GM19468 (cell line): Measurements from ENCODE around the gene SORBS1.
"Not testable (repeated sequence)": the region's sequence is repeated elsewhere in the genome, so short reads cannot be mapped to it uniquely, and the experiment has no call there.

Experiments
- ATAC-seq: cut with Tn5 transposase; IDR thresholded peaks from one replicate; pipeline ENCODE4 v1.9.1; 2021; ENCODE audit warnings: mild to moderate bottlenecking, moderate library complexity, moderate number of reproducible peaks; ENCODE audit not compliant: unreplicated experiment; ENCODE audit errors: extremely low read depth

SORBS1 gene

DNA sequence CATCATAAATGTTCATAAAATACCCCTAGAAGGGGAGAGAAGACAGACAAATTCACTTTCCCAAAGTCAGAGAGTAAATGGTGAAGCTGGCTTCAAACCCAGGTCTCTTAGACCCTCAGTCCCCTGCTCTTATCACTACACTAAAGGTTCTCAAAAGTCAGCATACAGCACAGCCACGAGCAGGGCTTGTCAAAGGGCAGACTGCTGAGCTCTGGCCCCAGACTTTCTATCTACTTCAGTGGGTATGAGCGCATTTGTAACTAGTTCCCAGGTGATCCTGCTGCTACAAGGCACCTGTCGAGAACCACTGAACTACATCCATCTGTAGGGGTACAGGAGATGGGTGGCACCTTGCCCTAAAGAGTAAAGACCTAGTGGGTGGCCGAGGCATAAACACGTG lies 91.5 kb downstream of the SORBS1 start:
- ATAC-seq = no peak

DNA sequence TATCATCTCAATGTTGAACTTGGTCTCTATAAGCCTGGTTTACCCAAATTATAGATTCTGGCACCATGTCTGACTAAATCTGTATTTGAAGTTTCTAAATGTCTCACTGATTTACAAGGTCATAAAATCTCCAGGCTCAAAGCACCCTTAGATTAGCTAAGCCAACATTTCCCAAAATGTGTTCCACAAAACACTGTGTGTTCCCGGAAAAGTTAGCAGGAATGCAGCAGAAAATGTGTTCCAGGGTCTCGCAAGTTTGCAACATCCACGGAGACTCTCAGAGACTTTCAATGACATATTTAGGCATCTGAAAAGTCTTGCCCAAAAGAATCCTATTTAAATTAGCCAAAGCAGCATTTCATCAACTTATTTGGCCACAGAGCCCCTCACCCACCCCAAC lies 91.9 kb downstream of the SORBS1 start:
- no peak for ATAC-seq

DNA sequence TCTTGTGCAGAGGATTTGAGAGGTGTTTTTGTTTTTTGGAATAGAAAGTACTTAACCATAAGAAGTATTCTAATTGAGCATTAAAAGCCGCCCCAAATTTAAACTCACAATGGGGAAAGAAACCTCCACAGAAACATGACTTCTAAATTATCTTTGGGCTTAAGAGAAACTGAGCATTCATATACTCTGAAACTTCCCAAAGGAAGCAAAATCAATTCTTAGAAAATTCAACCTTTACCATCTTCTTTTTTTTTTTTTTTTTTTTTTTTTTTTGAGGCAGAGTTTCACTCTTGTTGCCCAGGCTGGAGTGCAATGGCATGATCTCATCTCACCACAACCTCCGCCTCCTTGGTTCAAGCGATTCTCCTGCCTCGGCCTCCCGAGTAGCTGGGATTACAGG lies 93.5 kb downstream of the SORBS1 start:
- not testable (repeated sequence) for ATAC-seq

DNA sequence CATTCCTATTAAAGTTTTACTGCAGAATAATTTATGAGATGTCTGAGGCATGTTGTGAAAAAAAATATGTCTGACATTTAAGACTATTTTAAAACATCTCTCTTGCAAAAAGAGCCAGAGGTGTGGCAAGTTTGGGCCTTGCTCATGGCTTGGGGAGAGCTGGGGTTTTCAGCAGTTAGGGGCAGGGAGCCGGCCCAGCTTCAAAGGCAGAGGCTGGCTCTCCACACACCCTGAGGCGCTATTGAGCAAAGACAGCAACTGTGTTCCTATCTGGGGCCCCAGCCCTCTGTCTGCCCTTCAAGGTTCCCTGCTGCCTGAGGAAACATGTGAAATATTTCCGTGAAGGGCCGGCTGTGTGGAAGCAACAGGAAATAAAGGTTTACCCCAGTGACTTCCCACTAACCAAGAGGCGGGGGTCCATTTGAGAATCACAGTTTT lies 94.0 kb downstream of the SORBS1 start:
- no peak for ATAC-seq

DNA sequence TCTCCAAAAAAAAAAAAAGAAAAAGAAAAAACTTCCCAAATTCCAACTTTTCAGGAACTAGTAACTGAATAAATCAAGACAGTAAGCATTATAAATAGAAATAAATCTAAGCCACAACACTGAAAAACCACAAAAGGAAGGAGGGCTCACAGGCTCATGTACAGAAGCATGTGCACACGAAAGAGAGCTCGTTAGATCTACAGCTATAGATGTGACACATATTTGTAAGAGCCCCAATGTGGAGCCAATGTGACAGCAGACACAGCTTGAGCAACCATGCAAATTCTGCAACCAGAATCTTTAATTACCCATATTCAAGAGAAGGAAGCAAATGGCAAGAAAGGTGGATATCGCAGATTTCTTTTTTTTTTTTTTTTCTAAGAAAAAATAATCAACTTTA lies 94.7 kb downstream of the SORBS1 start:
- ATAC-seq = no peak

DNA sequence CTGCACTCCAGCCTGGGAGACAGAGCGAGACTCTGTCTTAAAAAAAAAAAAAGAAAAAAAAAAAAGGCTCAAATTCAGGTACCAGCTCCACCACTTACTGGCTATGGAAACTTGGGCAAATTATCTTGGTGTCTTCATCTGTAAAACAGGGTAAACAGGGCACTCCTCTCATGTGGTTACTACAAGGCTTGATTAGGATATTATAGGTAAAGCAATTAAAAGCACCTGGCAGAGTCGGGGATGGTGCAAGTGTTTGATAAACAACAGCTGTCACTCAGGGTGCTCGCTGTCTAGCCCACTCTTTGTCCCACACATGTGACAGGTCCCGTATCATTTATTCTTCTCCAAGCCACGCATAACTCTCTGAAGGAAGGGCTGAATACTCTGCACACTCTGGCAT lies 96.9 kb downstream of the SORBS1 start:
- no peak for ATAC-seq

DNA sequence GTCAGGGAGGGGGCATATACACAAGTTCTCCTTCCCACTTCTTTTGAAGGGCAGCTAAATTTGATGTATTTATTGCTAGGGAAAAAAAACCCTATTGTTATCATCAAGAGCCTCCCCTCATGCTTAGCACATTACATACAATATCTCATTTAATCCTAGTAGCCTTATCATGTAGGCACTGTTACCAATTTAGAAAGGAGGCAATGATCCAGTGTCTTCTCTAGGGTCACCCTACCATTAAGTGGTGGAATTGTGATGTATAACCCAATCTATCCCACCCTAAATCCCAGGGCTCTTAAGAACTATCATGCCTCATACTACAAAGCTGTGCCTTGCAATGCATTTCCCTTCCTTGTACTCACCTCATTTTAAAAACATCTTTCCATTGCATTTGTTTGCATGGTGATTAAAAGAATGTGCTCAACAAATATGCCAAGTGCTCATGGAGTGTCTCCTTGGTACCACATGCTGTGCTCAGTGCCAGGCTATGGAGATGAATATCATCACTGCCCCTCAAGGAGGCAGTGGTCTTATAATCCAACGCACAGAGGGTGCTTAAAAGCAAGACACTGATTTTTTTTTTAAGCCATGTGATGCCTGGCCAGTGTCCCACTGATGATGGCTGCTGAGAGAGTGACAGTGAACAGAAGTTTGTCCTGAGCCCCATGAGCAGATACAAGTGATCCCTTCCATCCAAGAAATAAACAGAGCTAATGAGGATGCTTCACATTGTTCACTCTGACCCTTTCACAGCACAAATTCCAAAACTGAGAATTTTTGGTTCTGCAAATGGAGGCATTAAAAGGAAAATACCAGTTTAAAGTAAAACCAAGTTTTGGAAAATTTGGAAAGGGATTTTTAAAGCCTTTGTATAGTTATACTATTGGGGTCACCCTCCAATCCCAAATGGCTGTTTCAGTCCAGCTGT lies 98.2 kb downstream of the SORBS1 start:
- ATAC-seq = no peak

DNA sequence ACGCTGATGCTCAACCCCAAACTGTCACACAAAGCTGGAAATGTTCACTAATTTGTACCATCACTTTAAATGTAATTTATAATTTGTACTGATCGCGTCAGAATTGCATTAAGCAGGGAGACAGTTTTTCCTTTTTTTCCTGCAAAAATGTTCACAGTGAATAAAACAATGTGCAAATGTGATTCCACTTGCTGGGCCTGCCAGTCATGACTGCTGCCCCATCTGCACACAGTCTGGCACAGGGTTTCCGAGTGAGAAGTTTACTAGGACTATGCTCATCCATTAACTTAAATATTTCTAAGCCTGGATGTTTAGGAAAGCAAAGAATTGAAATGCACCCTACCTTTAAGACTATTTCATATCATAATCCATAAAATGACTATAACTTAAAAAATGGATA lies 99.6 kb downstream of the SORBS1 start:
- no peak for ATAC-seq

DNA sequence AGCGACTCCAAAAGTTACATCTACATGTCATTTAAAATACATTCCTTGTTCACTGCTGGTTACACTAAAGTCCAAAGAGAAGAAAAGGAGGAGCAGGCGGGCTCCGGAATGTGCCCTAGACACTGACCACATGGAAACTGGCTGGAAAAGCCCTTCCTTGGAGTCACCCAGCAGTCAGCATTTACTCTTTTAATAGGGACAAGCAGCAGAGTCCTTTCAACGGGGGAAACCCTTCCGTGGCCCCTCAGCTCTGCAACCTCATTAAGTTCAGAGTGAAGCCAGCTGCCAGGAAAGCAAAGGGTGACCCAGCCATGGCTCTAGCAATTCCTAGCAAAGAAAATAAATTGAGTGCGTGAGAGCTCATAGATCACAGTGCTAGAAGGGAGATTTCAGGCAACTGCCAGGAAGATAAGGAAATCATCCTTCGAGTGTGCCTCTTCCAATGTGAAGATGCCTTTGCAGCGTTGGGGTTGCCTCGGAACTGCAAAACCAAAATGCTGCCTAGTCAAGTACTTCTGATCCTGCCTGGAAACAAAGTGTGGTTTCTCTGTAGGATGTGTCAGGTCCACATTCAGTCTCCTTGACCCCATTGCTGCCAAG lies 101.6 kb downstream of the SORBS1 start:
- no peak for ATAC-seq

DNA sequence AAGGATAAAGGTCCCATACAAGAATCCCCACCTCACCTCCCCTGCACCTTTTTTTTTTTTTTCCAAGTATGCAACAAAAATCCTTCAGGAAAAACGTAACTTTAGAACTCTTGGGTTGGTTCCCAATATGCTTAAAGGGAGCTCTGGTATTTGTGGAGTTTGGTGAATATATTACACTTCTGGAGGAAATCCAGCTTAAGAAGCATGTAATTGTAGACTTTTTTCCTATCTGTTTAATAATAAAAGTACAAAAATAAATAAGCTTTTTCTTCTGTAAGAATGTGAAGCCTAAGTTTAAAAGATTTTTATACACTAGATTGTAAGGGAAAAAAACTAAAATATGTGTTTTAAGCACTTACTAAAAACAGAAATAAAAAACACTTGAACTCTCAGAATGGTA lies 102.3 kb downstream of the SORBS1 start:
- no peak for ATAC-seq

DNA sequence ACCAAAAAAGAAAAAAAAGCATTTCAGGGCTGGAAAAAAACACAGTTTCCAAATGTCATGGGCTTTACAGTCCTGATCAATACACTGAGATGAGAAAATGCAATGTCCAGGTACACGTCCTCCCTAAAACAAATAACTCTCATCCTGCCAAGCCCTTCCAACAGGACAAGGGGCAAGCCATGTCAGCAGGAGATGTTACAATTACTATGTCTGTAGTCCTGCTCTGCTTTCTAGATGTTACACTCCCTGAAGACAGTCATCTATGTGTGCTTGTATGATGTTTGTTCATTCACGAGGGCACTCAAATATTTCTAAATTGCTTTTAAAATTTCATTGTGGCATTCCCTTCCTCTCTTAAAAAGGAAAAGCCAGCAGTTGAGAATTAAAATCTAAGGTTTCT lies 103.2 kb downstream of the SORBS1 start:
- no peak for ATAC-seq

DNA sequence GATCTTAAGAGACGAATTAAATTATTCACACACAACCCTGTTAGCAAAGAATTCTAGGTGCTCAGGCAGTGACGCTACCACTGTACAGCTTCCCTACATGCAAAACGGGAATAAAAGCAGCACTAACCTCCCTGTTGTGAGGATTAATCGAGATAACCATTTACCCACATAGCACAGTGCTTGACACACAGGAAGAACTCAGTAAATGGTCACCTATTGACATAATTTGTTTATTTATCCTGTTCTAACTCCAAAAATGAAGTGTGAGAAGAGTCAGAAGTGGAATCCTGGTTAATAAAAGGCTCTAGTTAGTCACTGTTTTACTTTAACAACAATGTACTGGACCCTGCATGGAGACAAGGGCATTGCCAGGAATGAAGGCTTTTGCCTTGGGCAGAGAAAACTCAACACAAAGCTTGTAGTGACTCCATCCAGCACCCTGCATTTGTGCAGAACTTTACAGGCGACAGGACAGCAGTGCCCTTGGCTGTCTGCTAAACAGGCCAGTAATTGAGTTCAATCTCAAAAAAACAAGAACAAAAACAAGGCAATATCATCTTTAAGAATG lies 103.8 kb downstream of the SORBS1 start:
- no peak for ATAC-seq

DNA sequence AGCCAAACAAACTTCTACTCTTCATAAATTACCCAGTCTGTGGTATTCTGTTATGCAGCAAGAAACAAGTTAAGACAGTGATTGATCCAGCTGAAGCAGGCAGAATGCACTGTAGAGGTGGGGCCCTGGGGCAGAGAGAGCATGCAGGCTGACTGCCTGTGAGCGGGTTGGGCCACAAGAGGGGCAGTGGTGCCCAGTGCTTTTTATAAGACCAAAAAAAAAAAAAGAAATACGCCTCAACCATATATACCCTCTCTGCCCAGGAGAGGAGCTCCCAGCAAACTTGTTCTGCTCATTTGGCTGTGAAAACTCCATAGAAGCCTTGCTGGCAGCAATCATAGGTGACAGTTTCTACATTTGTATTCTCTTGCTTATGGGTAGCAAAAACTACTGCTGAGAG lies 104.7 kb downstream of the SORBS1 start:
- no peak for ATAC-seq

DNA sequence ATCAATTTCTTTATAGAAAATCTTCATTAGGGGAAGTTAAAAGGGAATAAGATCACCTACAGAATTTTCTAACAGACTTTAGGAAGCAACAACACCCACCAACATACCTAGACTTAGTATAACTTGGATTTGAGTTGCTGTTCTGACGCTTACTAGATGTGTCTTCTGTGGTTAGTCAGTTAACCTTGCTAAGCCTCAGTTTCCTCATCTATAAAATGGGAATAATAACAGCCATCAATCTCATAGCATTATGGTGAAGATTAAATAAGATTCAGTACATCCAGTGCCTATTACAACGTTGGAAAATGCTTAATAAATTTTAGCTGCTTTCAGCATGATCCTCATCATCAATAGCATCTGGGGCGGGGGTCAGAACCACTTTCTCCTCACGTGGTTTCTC lies 106.2 kb downstream of the SORBS1 start:
- no peak for ATAC-seq

DNA sequence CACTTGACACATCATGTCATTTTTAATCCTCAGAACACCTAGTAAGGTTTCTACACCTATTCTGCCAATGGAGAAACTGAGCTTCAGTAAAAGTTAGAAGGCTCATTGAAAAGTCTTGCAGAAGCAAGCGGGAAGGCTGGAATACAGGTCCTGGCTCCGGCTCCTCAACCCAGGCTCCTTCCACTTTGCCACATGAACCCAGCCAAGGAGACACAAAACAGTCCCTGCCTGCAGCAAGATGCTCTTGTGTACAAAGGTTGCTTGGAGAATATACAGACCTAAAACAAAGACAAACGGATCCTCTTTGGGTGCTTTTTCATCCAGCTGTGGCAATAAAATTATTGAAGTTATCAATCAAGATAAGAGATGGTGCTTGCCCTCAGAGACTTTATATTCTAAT lies 106.8 kb downstream of the SORBS1 start:
- no peak for ATAC-seq

DNA sequence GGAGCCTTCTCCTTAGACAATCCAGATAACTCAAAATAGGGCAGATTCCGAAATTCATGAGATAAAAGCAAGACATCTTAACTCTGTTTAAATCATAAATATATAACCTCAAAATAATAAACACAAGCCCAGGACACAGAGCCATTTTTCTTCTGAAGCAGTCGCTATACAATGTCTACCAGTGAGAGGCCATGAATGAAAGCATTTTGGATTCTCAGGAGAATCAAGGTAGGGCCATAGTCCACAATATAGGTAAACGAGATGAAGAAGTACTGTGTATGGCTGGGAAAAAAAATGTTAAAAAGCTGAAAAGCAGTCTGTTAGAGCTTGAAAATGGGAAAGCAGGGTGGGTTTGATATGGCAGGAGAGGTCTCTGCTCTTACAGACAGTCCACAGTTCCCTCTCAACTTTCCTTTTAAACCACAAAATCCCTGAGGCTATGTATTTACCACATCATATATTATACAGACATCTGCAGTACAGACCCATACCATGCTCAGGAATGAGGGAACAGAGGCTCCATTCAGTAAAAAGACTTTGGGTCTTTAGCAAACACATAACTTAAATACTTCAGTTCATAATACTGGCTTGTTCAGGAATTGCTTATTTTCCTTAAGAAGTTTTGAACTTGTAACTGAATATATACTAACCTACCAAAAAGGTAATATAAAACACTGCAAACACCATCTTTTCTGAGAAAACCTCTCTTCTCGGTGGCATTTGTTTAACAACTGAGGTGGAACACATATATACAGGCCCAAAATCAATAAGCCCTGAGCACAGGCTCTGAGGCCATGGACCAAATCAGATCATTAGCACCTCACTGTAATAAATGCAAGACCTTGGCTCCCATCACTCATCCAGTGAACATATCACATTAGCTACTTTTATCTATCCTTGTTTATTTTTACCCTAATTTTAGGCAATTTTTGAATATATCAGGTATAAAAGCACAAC lies 109.3 kb downstream of the SORBS1 start:
- no peak for ATAC-seq

DNA sequence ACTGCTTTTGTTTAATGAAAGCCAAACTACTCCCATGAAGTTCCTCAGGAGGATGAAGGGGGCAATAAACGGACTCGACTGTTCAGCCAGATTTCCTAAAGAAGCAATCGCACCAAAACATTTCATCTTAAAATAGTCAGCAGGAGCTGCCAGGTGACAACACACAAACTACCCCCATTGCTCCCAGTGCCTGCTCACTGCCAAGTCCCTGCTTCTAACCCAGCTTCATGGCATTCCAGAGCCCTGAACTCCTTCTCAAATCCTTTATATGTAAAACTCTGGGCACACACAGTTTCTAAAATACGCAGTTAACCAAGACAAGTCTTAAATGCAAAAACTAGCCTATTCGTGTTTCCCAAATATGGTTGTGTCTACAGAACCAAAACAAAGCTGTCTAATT lies 110.0 kb downstream of the SORBS1 start:
- ATAC-seq = no peak

DNA sequence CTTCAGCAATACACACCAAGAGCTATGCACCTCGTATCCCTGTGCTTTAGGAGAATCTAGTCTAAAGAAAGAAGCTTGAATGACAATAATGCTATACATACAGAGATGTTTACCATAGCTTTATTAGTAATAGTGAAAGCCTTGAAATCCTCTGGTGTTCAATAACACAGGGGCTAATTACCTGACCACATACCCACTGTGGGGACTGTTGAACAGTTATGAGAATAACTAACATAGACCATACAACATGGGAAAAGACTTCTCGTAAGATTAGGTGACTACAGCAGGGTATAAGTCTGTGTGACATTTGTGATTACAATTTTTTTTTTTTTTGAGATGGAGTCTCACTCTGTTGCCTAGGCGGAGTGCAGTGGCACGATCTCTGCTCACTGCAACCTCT lies 111.0 kb downstream of the SORBS1 start:
- no peak for ATAC-seq

DNA sequence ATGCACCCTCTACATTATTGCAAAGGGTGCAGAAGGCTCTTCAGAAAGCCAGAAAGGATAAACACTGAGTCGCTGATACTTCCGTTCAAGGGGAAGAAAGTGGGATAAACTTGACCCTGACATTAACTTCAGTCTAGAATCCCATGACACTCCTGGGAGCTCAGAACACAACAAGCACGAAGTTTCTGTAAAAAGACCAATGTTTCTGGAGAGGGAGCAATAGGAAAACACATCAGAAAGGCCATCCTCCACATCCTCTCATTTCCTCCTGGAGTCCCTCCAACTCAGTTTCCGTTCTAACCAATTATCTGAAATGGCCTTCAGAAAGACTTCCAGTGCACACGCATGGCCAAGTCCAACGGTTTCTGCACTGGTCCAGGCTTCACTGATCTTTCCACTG lies 113.5 kb downstream of the SORBS1 start:
- ATAC-seq = no peak

DNA sequence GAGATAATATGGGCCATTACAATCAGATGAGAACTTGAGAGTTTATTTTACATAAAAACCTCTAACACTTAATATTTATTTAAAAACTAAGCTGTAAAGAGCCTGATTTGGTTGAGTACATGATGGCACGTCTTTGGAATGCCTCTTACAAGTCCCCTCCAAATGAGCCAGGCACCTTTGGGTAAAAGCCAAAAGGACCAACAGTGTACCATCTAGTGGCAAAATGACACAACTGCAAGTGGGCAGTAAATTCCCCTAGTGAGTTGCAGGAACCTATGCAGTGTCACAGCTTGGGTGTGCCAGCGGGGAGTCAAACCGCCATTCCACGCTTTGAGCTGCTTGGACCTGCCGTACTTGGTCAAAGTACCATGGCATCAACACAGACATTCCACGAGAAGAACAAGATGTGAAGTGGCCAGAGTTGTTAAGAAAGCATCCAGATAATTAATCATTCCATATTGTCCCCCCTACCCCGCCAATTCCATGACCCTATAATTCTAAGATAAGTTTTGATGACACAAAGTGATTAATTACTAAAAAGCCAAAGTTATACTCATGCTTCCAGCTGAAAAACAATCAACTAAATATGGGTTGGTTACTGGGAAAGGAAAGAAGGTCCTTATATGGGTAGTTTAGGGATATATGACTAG lies 115.2 kb downstream of the SORBS1 start:
- ATAC-seq = no peak
